Amniotic stem cell (primary cell): ENCODE measurements around the gene CPT1A.

ENCODE experiments used
- DNase-seq: peaks from one replicate; lab custom pipeline; 2025; lab: John Stamatoyannopoulos, UW

CPT1A gene

DNA sequence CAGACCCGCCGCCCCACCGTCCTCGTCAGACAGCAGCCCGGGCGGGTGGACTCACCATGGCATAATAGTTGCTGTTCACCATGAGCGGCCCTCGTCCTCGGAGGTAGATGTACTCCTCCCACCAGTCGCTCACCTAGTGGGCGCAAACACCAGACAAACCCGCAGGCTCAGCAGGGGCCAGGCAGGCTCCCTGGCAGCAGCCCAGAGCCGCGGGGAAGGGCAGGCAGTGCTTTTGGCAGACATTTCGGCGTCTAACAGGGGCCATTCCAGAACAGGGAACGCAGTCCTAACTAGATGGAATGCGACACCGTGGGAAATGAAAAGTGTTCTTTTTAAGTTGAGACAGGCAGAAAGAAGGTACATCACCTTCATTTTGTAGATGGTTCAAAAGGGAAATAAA, 44.9 kb downstream of the CPT1A start:
- no peak for DNase-seq

DNA sequence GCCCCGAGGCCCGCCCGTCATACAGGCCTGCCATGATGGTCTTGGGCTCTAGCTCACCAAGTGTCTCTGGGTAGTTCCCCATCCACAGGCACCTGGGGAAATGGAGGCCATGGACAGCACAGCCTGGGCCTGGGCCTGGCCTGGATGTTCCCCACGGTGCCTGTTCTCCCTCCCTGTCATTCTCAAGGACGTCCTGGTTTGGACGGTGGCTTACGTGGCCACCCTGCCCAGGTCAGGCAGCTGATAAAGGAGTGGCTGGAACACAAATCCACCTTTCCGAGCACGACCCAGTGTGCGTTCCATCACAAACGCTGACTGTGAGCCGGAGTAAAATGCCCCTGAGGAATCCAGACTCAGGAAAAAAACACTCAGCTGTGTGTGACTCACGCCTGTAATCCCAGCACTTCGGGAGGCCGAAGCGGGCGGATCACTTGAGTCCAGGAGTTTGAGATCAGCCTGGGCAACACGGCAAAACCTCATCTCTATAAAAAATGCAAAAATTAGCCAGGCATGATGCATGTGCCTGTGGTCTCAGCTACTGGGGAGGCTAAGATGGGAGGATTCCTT, 49.2 kb downstream of the CPT1A start:
- no peak for DNase-seq

GRCh38 chr11:68784653-68785052, 57.1 kb downstream of the CPT1A start:
- no peak for DNase-seq

GRCh38 chr11:68783216-68783821, 58.4 kb downstream of the CPT1A start:
- DNase-seq, result no peak

DNA sequence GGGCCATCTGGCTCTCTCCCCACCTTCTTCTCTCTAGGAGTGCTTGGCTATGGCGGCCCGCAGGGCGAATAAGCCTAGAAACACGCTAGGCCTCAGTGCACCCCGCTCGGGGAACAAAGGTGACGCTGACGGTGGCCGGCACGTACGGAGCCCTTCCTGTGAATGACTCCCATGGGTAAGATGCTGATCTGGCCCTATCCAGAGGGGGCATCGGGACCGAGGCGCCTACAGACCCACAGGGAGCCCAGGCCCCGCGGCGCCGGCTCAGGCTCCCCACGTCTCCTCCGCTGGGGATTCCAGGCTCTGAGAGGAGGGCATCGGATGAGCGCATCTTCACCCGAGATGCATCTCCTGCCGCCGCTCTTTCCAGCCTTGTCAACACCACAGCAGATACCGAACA, 59.0 kb downstream of the CPT1A start:
- no peak for DNase-seq

DNA sequence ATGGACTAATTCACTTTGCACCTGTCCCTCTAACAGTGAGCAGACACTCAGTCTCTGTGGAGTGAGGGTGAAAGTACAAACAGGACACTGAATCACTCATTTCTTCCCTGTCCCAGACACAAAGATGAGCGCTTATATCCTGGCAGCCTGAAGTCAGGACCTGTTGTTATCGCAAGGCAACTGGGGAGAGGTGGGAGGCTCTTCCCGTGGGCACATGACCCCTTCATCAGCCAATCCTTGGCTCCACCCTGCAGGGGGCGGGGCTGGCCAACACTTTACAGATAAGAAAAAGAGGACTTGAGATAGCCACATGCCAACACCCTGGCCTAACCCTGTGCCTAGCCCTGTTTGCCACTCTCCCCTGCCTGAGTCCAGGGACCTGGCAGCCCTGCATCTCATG, 60.9 kb downstream of the CPT1A start:
- DNase-seq, result no peak

GRCh38 chr11:68778205-68778604, 63.5 kb downstream of the CPT1A start:
- no peak for DNase-seq

DNA sequence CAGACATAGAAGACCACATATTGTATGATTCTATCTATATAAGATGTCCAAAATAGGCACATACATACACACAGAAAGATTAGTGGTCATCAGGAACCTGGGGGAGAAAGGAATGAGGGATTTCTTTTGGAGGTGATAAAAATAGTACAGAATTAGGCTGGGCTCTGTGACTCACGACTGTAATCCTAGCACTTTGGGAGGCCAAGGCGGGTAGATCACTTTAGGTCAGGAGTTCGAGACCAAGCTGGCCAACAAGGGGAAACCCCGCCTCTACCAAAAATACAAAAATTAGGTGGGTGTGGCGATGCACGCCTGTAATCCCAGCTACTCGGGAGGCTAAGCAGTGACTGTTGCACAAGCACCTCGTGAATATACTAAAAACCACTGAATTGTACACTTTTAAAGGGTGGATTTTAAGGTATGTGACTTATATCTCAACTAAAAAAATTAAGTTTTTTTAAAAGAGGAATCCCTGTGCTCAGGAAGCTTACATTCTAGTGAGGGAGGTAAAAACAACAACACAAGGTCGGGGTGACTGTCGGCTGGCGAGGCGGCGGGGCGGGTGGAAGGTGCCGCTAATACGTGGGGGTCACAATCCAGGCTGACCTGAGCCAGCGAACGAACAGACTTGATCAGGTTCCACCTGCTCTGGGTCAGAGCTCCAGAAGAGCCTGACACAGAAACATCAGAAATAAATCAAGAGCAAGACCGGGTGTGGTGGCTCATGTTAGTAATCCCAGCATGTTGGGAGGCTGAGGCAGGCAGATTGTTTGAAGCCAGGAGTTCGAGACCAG, 65.1 kb downstream of the CPT1A start:
- no peak for DNase-seq

GRCh38 chr11:68775951-68776388, 65.7 kb downstream of the CPT1A start:
- no peak for DNase-seq

GRCh38 chr11:68774194-68774585, 67.5 kb downstream of the CPT1A start:
- no peak for DNase-seq

DNA sequence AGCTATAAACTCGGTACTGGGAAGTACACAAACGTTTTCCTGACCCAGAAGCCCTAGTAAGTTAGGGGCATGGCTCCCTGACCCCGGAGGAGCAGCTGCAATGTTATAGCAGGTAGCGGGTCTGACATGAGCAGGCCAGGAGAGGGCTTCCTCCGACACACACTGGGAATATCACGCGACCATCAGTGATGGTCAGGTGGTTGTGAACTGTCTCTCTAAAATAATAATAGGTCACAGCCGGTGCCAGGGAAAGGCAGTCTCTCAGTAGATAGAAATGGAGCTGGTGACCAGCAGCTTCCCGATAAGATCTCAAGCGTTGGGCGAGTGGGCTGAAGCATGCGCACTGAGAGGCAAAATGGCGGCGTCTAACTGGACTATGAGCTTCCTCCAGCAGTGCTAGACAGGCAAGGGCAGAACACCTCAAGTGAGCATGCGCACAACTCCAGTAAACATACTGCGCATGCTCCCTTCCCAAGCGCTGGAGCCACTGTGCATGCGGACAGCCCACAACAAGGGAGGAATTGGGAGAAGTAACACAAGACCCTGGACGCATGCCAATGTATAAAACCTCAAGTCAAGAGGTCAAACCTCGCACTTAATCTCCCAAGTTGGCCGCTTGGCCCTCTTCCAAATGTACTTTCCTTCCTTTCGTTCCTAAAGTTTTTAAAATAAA, 68.1 kb downstream of the CPT1A start:
- no peak for DNase-seq

- DNase-seq, result no peak
Observed at GRCh38 chr11:68772936-68773335, 68.8 kb downstream of the CPT1A start.

- DNase-seq, result no peak
Observed at GRCh38 chr11:68770781-68771180, 70.9 kb downstream of the CPT1A start.

DNA sequence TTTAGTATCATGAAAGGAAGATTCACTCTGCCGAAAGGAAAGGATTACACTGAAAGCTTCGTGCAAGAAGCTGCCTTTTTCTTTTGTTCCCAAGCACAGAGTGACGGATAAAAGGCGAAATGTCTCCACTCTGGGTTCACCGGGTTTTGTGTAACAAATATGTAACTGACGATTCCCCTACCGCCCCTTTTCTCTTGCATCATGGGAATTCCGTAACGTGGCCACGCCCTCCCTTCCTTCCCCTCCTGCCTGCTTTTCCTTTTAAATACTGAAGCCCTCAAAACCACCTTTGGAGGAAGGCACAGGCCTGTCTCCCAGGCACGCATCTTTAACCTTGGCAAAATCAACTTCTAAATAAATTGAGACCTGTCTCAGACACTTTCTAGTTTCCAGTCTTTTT, 74.0 kb downstream of the CPT1A start:
- DNase-seq, result no peak

DNA sequence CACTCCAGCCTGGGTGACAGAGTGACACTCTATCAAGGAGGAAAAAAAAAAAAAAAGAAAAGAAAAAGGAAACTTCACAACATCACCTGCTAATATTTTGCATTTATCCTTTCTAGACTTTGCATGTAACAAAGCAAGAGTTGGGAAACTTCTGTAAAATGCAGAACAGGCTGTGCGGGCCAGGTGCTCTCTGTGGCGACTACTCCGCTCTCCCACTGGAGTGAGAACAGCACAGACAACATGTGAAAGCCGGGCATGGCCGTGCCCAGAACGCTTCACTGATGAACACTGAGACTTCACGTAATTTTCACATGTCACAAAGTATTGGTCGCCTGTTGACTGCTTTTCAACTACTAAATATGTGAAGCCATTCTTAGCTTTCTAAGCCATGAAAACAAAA, 74.9 kb downstream of the CPT1A start:
- no peak for DNase-seq

DNA sequence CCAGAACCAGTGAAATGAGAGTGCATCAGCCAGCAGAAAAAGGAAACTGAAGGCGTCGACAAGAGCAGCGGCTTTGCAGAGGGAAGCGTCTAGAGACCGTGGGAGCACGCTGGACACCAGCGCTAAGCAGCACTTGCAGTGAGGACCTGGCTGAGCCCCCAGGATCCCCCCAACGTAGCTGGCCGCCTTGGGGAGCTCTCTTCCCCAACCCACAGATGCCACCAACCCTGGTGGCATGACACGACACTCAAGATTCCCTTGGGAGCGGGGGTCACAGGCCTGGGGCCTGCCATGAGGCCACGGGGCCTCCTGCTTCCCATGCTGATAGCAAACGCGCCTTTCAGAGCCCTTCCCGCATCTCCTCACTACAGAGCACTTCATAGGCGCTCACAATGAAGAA, 77.0 kb downstream of the CPT1A start:
- DNase-seq, result no peak

DNA sequence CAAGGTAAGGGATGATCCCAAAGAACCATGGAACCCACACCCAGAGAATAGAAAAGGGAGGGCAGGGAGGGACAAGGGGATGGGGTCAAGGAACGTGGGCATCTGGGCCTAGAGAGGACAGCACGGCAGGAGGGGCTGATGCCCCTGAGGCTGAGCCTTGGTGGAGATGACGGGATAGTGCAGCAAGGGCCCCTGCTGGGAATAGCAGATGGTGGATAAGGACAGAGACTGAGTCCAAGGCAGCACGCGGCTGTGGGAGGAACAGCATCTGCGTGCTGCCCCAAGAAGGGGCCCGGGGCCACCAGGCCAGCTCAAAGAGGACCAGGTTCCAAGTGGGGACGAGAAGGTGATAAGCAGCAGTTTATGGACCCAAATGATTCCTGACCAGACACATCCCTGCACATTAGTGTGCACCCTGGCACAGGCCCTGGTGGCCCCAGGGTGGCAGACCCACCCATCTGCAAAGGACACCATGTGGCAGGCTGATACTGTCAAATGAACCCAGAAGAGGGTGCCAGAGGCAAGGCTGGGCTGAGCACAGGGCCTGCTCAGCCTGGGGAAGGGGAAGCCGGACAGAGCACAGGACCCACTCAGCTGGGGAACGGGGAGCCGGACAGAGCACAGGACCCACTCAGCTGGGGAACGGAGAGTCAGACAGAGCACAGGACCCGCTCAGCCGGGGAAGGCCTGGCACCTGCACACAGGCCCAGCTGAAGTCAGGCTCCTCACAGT, 77.6 kb downstream of the CPT1A start:
- no peak for DNase-seq

DNA sequence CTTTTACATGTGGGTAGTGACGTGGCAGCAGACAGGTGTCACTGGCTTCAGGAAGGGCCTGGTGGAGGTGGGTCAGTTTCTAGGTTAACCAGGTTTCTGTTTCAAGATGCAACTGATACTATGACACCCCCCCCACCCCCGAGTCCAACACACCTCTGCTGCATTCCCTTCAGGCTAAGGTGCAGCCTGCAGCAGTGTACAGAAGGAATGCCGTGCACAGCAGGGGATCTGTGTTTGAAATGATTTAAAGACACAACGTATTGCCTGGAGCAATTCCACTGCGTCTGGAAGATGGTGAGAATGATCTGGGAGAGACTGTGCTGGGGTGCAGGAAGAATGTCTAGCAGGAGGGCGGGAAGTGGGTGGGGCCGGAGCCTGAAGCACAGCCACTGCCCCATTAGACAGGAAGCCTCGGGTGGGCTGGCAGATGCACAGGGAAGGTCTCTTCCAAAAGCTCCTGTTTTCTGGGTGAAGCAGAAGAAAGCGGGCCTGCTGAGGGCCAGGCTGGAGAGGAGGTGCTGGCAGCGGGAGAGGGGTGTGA, 78.5 kb downstream of the CPT1A start:
- no peak for DNase-seq

- no peak for DNase-seq
Observed at GRCh38 chr11:68762481-68762880, 79.2 kb downstream of the CPT1A start.

DNA sequence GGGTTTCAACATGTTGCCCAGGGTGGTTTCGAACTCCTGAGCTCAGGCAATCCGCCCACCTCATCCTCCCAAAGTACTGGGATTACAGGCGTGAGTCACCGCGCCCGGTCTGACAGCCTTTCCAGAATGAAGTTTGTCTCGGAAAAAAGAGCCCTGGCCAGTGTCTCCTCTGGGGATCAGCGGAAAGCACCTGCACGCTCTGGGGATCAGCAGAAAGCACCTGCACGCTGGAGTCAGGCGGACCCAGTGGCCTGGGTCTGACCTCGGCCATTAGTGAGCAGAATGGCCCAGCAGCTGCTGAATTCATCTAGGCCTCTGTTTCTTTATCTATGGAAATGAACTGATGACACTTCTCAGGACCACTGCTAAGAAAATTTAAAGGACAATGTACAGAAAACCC, 79.9 kb downstream of the CPT1A start:
- DNase-seq, result no peak

GRCh38 chr11:68759991-68760390, 81.7 kb downstream of the CPT1A start:
- no peak for DNase-seq

DNA sequence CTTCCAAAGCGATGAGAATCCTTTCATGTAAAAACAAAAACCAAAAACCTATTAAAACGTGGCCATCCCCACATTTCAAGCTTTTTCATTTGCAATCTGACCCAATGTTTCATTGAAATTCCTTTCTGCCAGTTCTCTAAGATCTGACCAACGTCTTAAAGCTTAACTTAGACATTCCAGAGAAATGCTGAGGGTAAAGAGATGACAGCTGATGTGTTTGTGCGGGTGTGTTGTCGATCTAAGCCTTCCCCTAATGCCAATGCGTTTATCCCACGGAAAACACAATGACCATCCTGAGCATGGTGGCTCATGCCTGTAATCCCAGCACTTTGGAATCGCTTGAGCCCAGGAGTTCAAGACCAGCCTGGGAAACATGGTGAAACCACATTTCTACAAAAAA, 84.0 kb downstream of the CPT1A start:
- no peak for DNase-seq
